Endothelial cell of umbilical vein (primary cell): ENCODE measurements around the gene GALNT14. TPM values are rescaled to one million over a fixed set of nuclear protein-coding genes. Genes with fewer than 3 reads are reported as not detected.

ENCODE experiments used
- Bru-seq: library from RNA; stranded (reverse); fragments of 400-500 nt; gene quantifications from one replicate; lab custom pipeline; 2021; lab: Mats Ljungman, UMichigan
- BruChase-seq, 2 experiments: library from RNA; stranded (reverse); fragments of 400-500 nt; gene quantifications; one replicate each; lab custom pipeline; 2021; lab: Mats Ljungman, UMichigan
- BruUV-seq: library from RNA; stranded (reverse); fragments of 400-500 nt; replicated peaks from 2 replicates; lab custom pipeline; 2021; lab: Mats Ljungman, UMichigan
- CTCF ChIA-PET: fragments of 300-600, 350-600 bp; sonication (Branson Sonifier 250); formaldehyde crosslinking; loops from one replicate; lab custom pipeline; 2021; ENCODE audit warnings: antibody characterized with exemption, inconsistent platforms; lab: Charles Lee
- POLR2A ChIA-PET: fragments of 300-600, 350-600 bp; sonication (Branson Sonifier 250); formaldehyde crosslinking; loops from one replicate; lab custom pipeline; 2021; ENCODE audit warnings: antibody characterized with exemption, inconsistent platforms; lab: Charles Lee
- DNase-seq: peaks from one replicate; pipeline ENCODE4 v3.0.0-alpha.2; 2011; ENCODE audit warnings: low read depth, low spot score
- FAIRE-seq: peaks from 2 replicates; lab custom pipeline; 2011; peaks lifted over from hg19 to GRCh38; lab: Jason Lieb, UNC
- H2AFZ ChIP-seq: 2 replicates; pipeline ENCODE4 v1.6.0; 2012; ENCODE audit warnings: low read depth, low read length, control low read depth, inconsistent platforms
- H3K27ac ChIP-seq: 2 replicates; pipeline ENCODE4 v1.5.1; 2011; ENCODE audit warnings: low read depth, mild to moderate bottlenecking, control low read depth, low read length, moderate library complexity; ENCODE audit not compliant: insufficient read depth
- H3K27me3 ChIP-seq, 2 experiments: 2 replicates each; pipeline versions ENCODE4 v1.6.0 to v1.6.1; 2011; ENCODE audit warnings: low read length in 2 of 2, mixed read lengths in 1 of 2; ENCODE audit not compliant: control insufficient read depth in 2 of 2, insufficient read depth in 2 of 2
- H3K36me3 ChIP-seq, 2 experiments: 2 replicates in 1 of 2; 3 replicates in 1 of 2; pipeline ENCODE4 v1.5.1; 2011; ENCODE audit warnings: low read length in 2 of 2, mild to moderate bottlenecking in 1 of 2, moderate library complexity in 1 of 2; ENCODE audit not compliant: control insufficient read depth in 2 of 2, insufficient read depth in 2 of 2; ENCODE audit errors: extremely low read depth in 1 of 2
- H3K4me1 ChIP-seq: 3 replicates; pipeline ENCODE4 v1.5.1; 2011; ENCODE audit warnings: mild to moderate bottlenecking, low read length; ENCODE audit not compliant: control insufficient read depth, insufficient read depth; ENCODE audit errors: extremely low read depth
- H3K4me2 ChIP-seq: 2 replicates; pipeline ENCODE4 v1.6.1; 2011; ENCODE audit warnings: low read length, control low read depth, mixed read lengths; ENCODE audit not compliant: insufficient read depth
- H3K4me3 ChIP-seq, 3 experiments: fragments of 200-600 bp in 1 of 3; sonication (generic), shearing (Covaris generic) in 1 of 3; replicated peaks in 1 of 3; 2 replicates each; pipeline ENCODE4 v1.5.1; 2011 to 2016; ENCODE audit warnings: control low read depth in 3 of 3, low read length in 3 of 3, mild to moderate bottlenecking in 2 of 3, inconsistent platforms in 1 of 3, low read depth in 1 of 3, moderate library complexity in 1 of 3; ENCODE audit not compliant: insufficient read depth in 1 of 3
- H3K79me2 ChIP-seq: 2 replicates; pipeline ENCODE4 v1.6.0; 2012; ENCODE audit warnings: low read length, inconsistent platforms; ENCODE audit not compliant: control insufficient read depth, insufficient read depth
- H3K9ac ChIP-seq: replicated peaks from 2 replicates; pipeline ENCODE3; 2011; ENCODE audit warnings: low read length, control low read depth; ENCODE audit not compliant: insufficient read depth; ENCODE audit errors: extremely low read depth
- H3K9me1 ChIP-seq: replicated peaks from 3 replicates; pipeline ENCODE4 v1.6.0; 2011; ENCODE audit warnings: mild to moderate bottlenecking, low read length; ENCODE audit not compliant: control insufficient read depth, insufficient read depth; ENCODE audit errors: extremely low read depth
- H3K9me3 ChIP-seq: replicated peaks from 2 replicates; pipeline ENCODE4 v1.5.1; 2012; ENCODE audit warnings: low read length, inconsistent platforms; ENCODE audit not compliant: control insufficient read depth, insufficient read depth
- H4K20me1 ChIP-seq: replicated peaks from 2 replicates; pipeline ENCODE3; 2011; ENCODE audit warnings: mild to moderate bottlenecking, low read length; ENCODE audit not compliant: control insufficient read depth, insufficient read depth; ENCODE audit errors: extremely low read depth
- CTCF ChIP-seq, 2 donors: IDR thresholded peaks; 1 replicate in 1 of 2; 2 replicates in 1 of 2; pipeline ENCODE4 v1.5.1; 2011; ENCODE audit warnings: low read length in 2 of 2, mild to moderate bottlenecking in 2 of 2, moderate library complexity in 2 of 2, control low read depth in 1 of 2, inconsistent platforms in 1 of 2, low read depth in 1 of 2; ENCODE audit not compliant: insufficient read depth in 1 of 2; ENCODE audit errors: extremely low read depth in 1 of 2
- EZH2 ChIP-seq: IDR thresholded peaks from 2 replicates; pipeline ENCODE4 v1.6.1; 2012; ENCODE audit warnings: borderline replicate concordance, low read depth, mild to moderate bottlenecking, moderate library complexity, low read length, inconsistent platforms; ENCODE audit not compliant: severe bottlenecking
- FOS ChIP-seq: IDR thresholded peaks from 2 replicates; pipeline ENCODE4 v1.6.1; 2011; ENCODE audit warnings: mild to moderate bottlenecking, low read length, moderate library complexity, borderline replicate concordance; ENCODE audit not compliant: insufficient read depth
- GATA2 ChIP-seq: IDR thresholded peaks from 2 replicates; pipeline ENCODE4 v1.7.0; 2011; ENCODE audit warnings: low read depth, mild to moderate bottlenecking, moderate library complexity, mixed read lengths, low read length; ENCODE audit not compliant: insufficient read length, insufficient read depth
- dilution Hi-C: fragments of 300-500 bp; cut with MboI; formaldehyde crosslinking; loops from one replicate; pipeline ENCODE4 v1.15.0; 2019; ENCODE audit warnings: low sequenced_read_pairs; ENCODE audit not compliant: extremely low pct_ligation_motif_present
- intact Hi-C: fragments of 100-400 bp; cut with micrococcal nuclease; formaldehyde crosslinking; loops from one replicate; pipeline ENCODE4 v1.10.0; 2022
- long read RNA-seq: library from polyadenylated mRNA; stranded (forward); transcript quantifications from one replicate; pipeline ENCODE4 v2.0.0, GENCODE V29; 2021
- polyA minus RNA-seq, 3 experiments: library from RNA; depleted of rRNA, polyadenylated mRNA; stranded (reverse); fragments of >200 nt; gene quantifications; 1 replicate in 1 of 3; 2 replicates in 2 of 3; pipeline ENCODE4 v1.2.3, GENCODE V29; 2011
- polyA plus RNA-seq, 4 experiments: library from polyadenylated mRNA; depleted of rRNA in 3 of 4; stranded (reverse) in 3 of 4; unstranded in 1 of 4; fragments of >200 nt; gene quantifications; 2 replicates each; pipeline versions ENCODE4 v1.2.1 to v1.2.3, GENCODE V29; 2011 to 2012; ENCODE audit warnings: missing spikeins in 1 of 4
- total RNA-seq: library from RNA; stranded (reverse); gene quantifications from 2 replicates; pipeline ENCODE4 v1.2.3, GENCODE V29; 2021

GALNT14 gene
- total RNA-seq (0.35 and 0.40 TPM in 2 replicates), polyA plus RNA-seq (0.04 and 0.29 TPM in 2 replicates), polyA minus RNA-seq (0.45 TPM in 1 of 2 replicates, not detected in the other), Bru-seq, nascent RNA (percentile 13 among the genes with signal in this experiment), BruChase-seq, experiment 1, labeled RNA remaining after a 6-hour chase (percentile 8 among the genes with signal in this experiment), BruChase-seq, experiment 2, labeled RNA remaining after a 2-hour chase (percentile 8 among the genes with signal in this experiment)
- polyA plus RNA-seq (2011; cell fraction: cytosol; rRNA removed): 0.10 and 0.14 TPM in 2 replicates
- 0.28 TPM in 1 of 2 replicates, not detected in the other for polyA plus RNA-seq (2011; cell fraction: nucleus; rRNA removed)
- not detected in 2 replicates for polyA plus RNA-seq (2012)
- polyA minus RNA-seq (2011; cell fraction: cytosol; rRNA and poly(A)+ RNA removed): not detected
- polyA minus RNA-seq (2011; cell fraction: nucleus; rRNA and poly(A)+ RNA removed): not detected in 2 replicates
- long read RNA-seq, partial matches to known transcripts: 0 of 1 reads
- long read RNA-seq, other reads (novel, unspliced or antisense): 1 of 1 reads

- Histone ChIP-seq H3K4me3 (no peak within 1 kb of the TSS), H3K4me2 (peak within 1 kb of the TSS; percentile 25), H3K9me3 (no peaks in the 10 kb centered on the region), H4K20me1 (no peaks in the 10 kb centered on the region), H3K9ac (no peak within 1 kb of the TSS), H3K4me1 (no peaks in the 10 kb centered on the region), H3K36me3 (no peaks in the 10 kb centered on the region), H3K27me3 (peaks cover 23 to 33% of the 10 kb centered on the region in 2 experiments), H3K79me2 (no peaks in the 10 kb centered on the region), H3K9me1 (no peaks in the 10 kb centered on the region), H2AFZ (peak within 1 kb of the TSS; percentile 58), H3K27ac (no peak within 1 kb of the TSS)
- DNase-seq (no peak), FAIRE-seq (no peak)
- no TSS peak for BruUV-seq
- intact Hi-C loops: loop anchor here (2.0 kb wide), 1 partner anchor 195 kb away; no protein-coding TSS in a partner anchor
- CTCF ChIA-PET: no interaction called here
- peak; percentile 36 for TF ChIP-seq EZH2
- TF ChIP-seq GATA2: no peak
- peak in 1 of 2 donors; percentile 36 for TF ChIP-seq CTCF (IDR thresholded peaks at IDR 0.05; ENCODE audit: extremely low read depth in 1 of 2, insufficient read depth in 1 of 2, low read depth in 1 of 2, low read length in 2 of 2)
- TF ChIP-seq FOS: no peak
- dilution Hi-C loops: no loop called here
- POLR2A ChIA-PET: no interaction called here
These were observed at the start of gene GALNT14 for GRCh38 chr2:31138037-31138962. Gene GALNT14, minus strand, starts transcription at chr2:31138440. Its CDS starts 354 bp downstream, at chr2:31138086.
